Activated naive CD4-positive, alpha-beta T cell (primary cell): Measurements from ENCODE around the gene PATJ.

ENCODE experiments used
- DNase-seq, 4 experiments: peaks; one replicate each; lab custom pipeline; 2025; lab: John Stamatoyannopoulos, UW

Gene PATJ

GRCh38 chr1:61993331-61993961 lies 251.2 kb downstream of the PATJ start:
- no peak for DNase-seq

GRCh38 chr1:61995641-61996040 lies 253.4 kb downstream of the PATJ start:
- DNase-seq: no peak

GRCh38 chr1:61997123-61997522 lies 254.8 kb downstream of the PATJ start:
- no peak for DNase-seq

GRCh38 chr1:62003777-62004176 lies 261.5 kb downstream of the PATJ start:
- DNase-seq: no peak

GRCh38 chr1:62006690-62007089 lies 264.4 kb downstream of the PATJ start:
- no peak for DNase-seq

- DNase-seq: no peak
These were observed 268.7 kb downstream of the PATJ start for GRCh38 chr1:62011006-62011405.

GRCh38 chr1:62012095-62012494 lies 269.8 kb downstream of the PATJ start:
- DNase-seq: no peak

GRCh38 chr1:62012836-62013235 lies 270.6 kb downstream of the PATJ start:
- no peak for DNase-seq

GRCh38 chr1:62013264-62013663 lies 271.0 kb downstream of the PATJ start:
- DNase-seq: no peak

GRCh38 chr1:62022382-62022983 lies 280.2 kb downstream of the PATJ start:
- DNase-seq: no peak

GRCh38 chr1:62024690-62025089 lies 282.4 kb downstream of the PATJ start:
- DNase-seq: no peak

GRCh38 chr1:62025154-62025553 lies 282.9 kb downstream of the PATJ start:
- no peak for DNase-seq

GRCh38 chr1:62025892-62026291 lies 283.6 kb downstream of the PATJ start:
- no peak for DNase-seq

GRCh38 chr1:62029704-62030103 lies 287.4 kb downstream of the PATJ start:
- DNase-seq: no peak

- no peak for DNase-seq
These were observed 292.5 kb downstream of the PATJ start for GRCh38 chr1:62034790-62035189.

GRCh38 chr1:62037274-62037673 lies 295.0 kb downstream of the PATJ start:
- no peak for DNase-seq

- DNase-seq: no peak
These were observed 296.5 kb downstream of the PATJ start for GRCh38 chr1:62038594-62039284.

GRCh38 chr1:62040450-62040849 lies 298.2 kb downstream of the PATJ start:
- DNase-seq: no peak

GRCh38 chr1:62040973-62041372 lies 298.7 kb downstream of the PATJ start:
- DNase-seq: no peak

- no peak for DNase-seq
These were observed 300.9 kb downstream of the PATJ start for GRCh38 chr1:62043154-62043553.

- DNase-seq: no peak
These were observed 303.3 kb downstream of the PATJ start for GRCh38 chr1:62045574-62045973.

GRCh38 chr1:62046927-62047326 lies 304.6 kb downstream of the PATJ start:
- no peak for DNase-seq

GRCh38 chr1:62050165-62050564 lies 307.9 kb downstream of the PATJ start:
- no peak for DNase-seq

- no peak for DNase-seq
These were observed 310.7 kb downstream of the PATJ start for GRCh38 chr1:62052946-62053345.
